Measurements from ENCODE around the gene TKTL1. TPM values are rescaled to one million over a fixed set of nuclear protein-coding genes. Genes with fewer than 3 reads are reported as not detected.
"Not testable (repeated sequence)": the region's sequence is repeated elsewhere in the genome, so short reads cannot be mapped to it uniquely, and the experiment has no call there.

The TKTL1 gene
- polyA plus RNA-seq, 1 donor (not counting 4 experiments of a cell fraction or from before 2014, with no cell fraction given), result not detected

DNA sequence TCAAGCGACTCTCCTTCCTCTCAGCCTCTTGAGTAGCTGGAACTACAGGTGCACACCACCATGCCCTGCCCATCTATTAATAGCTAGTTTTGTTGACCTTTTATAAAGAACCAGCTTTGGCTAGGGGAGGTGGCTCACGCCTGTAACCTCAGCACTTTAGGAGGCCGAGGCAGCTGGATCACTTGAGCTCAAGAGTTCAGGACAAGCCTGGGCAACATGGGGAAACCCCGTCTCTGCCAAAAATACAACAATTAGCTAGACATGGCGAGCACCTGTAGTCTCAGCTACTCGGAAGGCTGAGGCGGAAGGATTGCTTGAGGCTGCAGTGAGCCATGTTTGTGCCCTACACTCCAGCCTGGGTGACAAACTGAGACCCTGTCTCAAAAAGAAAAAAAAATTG lies 2.7 kb downstream of the TKTL1 start:
- Histone ChIP-seq H3K36me3 (ENCODE audit: control insufficient read depth in 2 of 2, extremely low read depth in 1 of 2, insufficient read depth in 2 of 2, low read length in 2 of 2) (no peaks in the 10 kb centered on the region), H3K9me1 (ENCODE audit: control insufficient read depth, extremely low read depth, insufficient read depth, low read length) (no peaks in the 10 kb centered on the region), H3K4me3 (ENCODE audit: control insufficient read depth in 2 of 3, extremely low read depth in 1 of 3, insufficient read depth in 2 of 3, low read depth in 1 of 3, low read length in 3 of 3) (no peak overlapping the region), H4K20me1 (ENCODE audit: control insufficient read depth, extremely low read depth, insufficient read depth, low read length) (no peaks in the 10 kb centered on the region), H3K9ac (ENCODE audit: control insufficient read depth, extremely low read depth, insufficient read depth, low read length) (no peak overlapping the region), H3K4me2 (ENCODE audit: control insufficient read depth, extremely low read depth, insufficient read depth, low read depth, low read length) (no peak overlapping the region), H3K9me3 (ENCODE audit: control insufficient read depth, low read depth, low read length) (no peaks in the 10 kb centered on the region), H3K79me2 (ENCODE audit: control insufficient read depth, insufficient read depth, low read length) (no peaks in the 10 kb centered on the region), H2AFZ (ENCODE audit: control insufficient read depth, low read length) (no peak overlapping the region), H3K4me1 (ENCODE audit: control insufficient read depth, extremely low read depth, insufficient read depth, low read length) (no peaks in the 10 kb centered on the region), H3K27me3 (ENCODE audit: control insufficient read depth, extremely low read depth, insufficient read depth, low read length) (no peaks in the 10 kb centered on the region), H3K27ac (ENCODE audit: control insufficient read depth, insufficient read depth, low read length) (no peak overlapping the region)
- no peak for DNase-seq (ENCODE audit: low read depth, low spot score)
- TF ChIP-seq CTCF (optimal IDR thresholded peaks at IDR 0.05 in 1 of 3, IDR thresholded peaks at IDR 0.05 in 1 of 3, conservative IDR thresholded peaks at IDR 0.05 in 1 of 3; ENCODE audit: extremely low read depth in 1 of 3, insufficient read depth in 2 of 3, low read length in 3 of 3), result no peak
- TF ChIP-seq EZH2 (IDR thresholded peaks at IDR 0.05; ENCODE audit: low read length), result no peak
- no peak for FAIRE-seq
- dilution Hi-C loops (cut with MboI; ENCODE audit: extremely low pct_ligation_motif_present, low sequenced_read_pairs), result no loop called here

DNA sequence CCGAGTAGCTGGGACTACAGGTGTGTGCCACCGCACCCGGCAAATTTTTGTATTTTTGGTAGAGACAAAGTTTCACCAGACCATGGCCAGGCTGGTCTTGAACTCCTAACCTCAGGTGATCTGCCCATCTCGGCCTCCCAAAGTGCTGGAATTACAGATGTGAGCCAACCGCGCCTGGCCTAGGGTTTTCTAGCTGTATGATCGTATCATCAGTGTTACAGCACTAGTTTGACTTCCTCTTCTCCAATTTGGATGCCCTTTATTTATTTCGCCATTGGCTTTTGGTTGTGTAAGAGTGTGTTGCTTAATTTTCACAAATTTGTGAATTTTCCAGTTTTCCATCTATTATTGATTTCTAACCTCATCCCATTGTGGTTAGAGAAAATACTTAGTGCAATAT lies 5.2 kb downstream of the TKTL1 start:
- Histone ChIP-seq H3K9me1 (ENCODE audit: control insufficient read depth, extremely low read depth, insufficient read depth, low read length) (no peaks in the 10 kb centered on the region), H3K4me2 (ENCODE audit: control insufficient read depth, extremely low read depth, insufficient read depth, low read depth, low read length) (no peak overlapping the region), H4K20me1 (ENCODE audit: control insufficient read depth, extremely low read depth, insufficient read depth, low read length) (no peaks in the 10 kb centered on the region), H3K79me2 (ENCODE audit: control insufficient read depth, insufficient read depth, low read length) (no peaks in the 10 kb centered on the region), H2AFZ (ENCODE audit: control insufficient read depth, low read length) (no peak overlapping the region), H3K4me1 (ENCODE audit: control insufficient read depth, extremely low read depth, insufficient read depth, low read length) (no peaks in the 10 kb centered on the region), H3K27me3 (ENCODE audit: control insufficient read depth, extremely low read depth, insufficient read depth, low read length) (no peaks in the 10 kb centered on the region), H3K36me3 (ENCODE audit: control insufficient read depth in 2 of 2, extremely low read depth in 1 of 2, insufficient read depth in 2 of 2, low read length in 2 of 2) (no peaks in the 10 kb centered on the region), H3K4me3 (ENCODE audit: control insufficient read depth in 2 of 3, extremely low read depth in 1 of 3, insufficient read depth in 2 of 3, low read depth in 1 of 3, low read length in 3 of 3) (no peak overlapping the region), H3K9me3 (ENCODE audit: control insufficient read depth, low read depth, low read length) (no peaks in the 10 kb centered on the region), H3K27ac (ENCODE audit: control insufficient read depth, insufficient read depth, low read length) (no peak overlapping the region), H3K9ac (ENCODE audit: control insufficient read depth, extremely low read depth, insufficient read depth, low read length) (no peak overlapping the region)
- dilution Hi-C loops (cut with MboI; ENCODE audit: extremely low pct_ligation_motif_present, low sequenced_read_pairs), result no loop called here
- TF ChIP-seq CTCF (optimal IDR thresholded peaks at IDR 0.05 in 1 of 3, IDR thresholded peaks at IDR 0.05 in 1 of 3, conservative IDR thresholded peaks at IDR 0.05 in 1 of 3; ENCODE audit: extremely low read depth in 1 of 3, insufficient read depth in 2 of 3, low read length in 3 of 3) (no peak), EZH2 (IDR thresholded peaks at IDR 0.05; ENCODE audit: low read length) (no peak)
- FAIRE-seq, result no peak
- DNase-seq (ENCODE audit: low read depth, low spot score), result no peak

- H3K4me2 ChIP-seq (ENCODE audit: control insufficient read depth, extremely low read depth, insufficient read depth, low read depth, low read length); H3K79me2 ChIP-seq (ENCODE audit: control insufficient read depth, insufficient read depth, low read length); H3K4me1 ChIP-seq (ENCODE audit: control insufficient read depth, extremely low read depth, insufficient read depth, low read length); H3K9me3 ChIP-seq (ENCODE audit: control insufficient read depth, low read depth, low read length); dilution Hi-C loops (cut with MboI; ENCODE audit: extremely low pct_ligation_motif_present, low sequenced_read_pairs); H2AFZ ChIP-seq (ENCODE audit: control insufficient read depth, low read length); FAIRE-seq; H3K4me3 ChIP-seq (ENCODE audit: control insufficient read depth in 2 of 3, extremely low read depth in 1 of 3, insufficient read depth in 2 of 3, low read depth in 1 of 3, low read length in 3 of 3); H4K20me1 ChIP-seq (ENCODE audit: control insufficient read depth, extremely low read depth, insufficient read depth, low read length); H3K9ac ChIP-seq (ENCODE audit: control insufficient read depth, extremely low read depth, insufficient read depth, low read length); H3K27ac ChIP-seq (ENCODE audit: control insufficient read depth, insufficient read depth, low read length); H3K27me3 ChIP-seq (ENCODE audit: control insufficient read depth, extremely low read depth, insufficient read depth, low read length); DNase-seq (ENCODE audit: low read depth, low spot score); H3K36me3 ChIP-seq (ENCODE audit: control insufficient read depth in 2 of 2, extremely low read depth in 1 of 2, insufficient read depth in 2 of 2, low read length in 2 of 2); H3K9me1 ChIP-seq (ENCODE audit: control insufficient read depth, extremely low read depth, insufficient read depth, low read length): not testable (repeated sequence)
Observed at GRCh38 chrX:154302998-154303397, 7.4 kb downstream of the TKTL1 start.
